Progenitor cell of endocrine pancreas (in vitro differentiated cells): Measurements from ENCODE around the gene RNF6. TPM values are rescaled to one million over a fixed set of nuclear protein-coding genes. Genes with fewer than 3 reads are reported as not detected.
A peak's percentile ranks its signal among the peaks of the same experiment; 100 is the strongest.

Source experiments
- DNase-seq: peaks from one replicate; pipeline ENCODE4 v3.0.0; 2021; ENCODE audit warnings: low spot score; ENCODE audit not compliant: unreplicated experiment
- H3K27ac Mint-ChIP-seq: 2 replicates; pipeline ENCODE4 v1.8.0; 2021; ENCODE audit warnings: mild to moderate bottlenecking, moderate library complexity, mixed read lengths
- H3K27me3 Mint-ChIP-seq: 2 replicates; pipeline ENCODE4 v1.8.0; 2021; ENCODE audit warnings: mixed read lengths
- H3K36me3 Mint-ChIP-seq: 2 replicates; pipeline ENCODE4 v1.8.0; 2022; ENCODE audit warnings: mixed read lengths; ENCODE audit not compliant: insufficient read depth
- H3K4me1 Mint-ChIP-seq: 2 replicates; pipeline ENCODE4 v1.8.0; 2021; ENCODE audit warnings: low read depth, mixed read lengths
- H3K4me3 Mint-ChIP-seq: 2 replicates; pipeline ENCODE4 v1.8.0; 2021; ENCODE audit warnings: low read depth, mild to moderate bottlenecking, moderate library complexity, mixed read lengths
- H3K9me3 Mint-ChIP-seq: 2 replicates; pipeline ENCODE4 v1.8.0; 2021; ENCODE audit warnings: low read depth, mixed read lengths
- total RNA-seq: library from RNA; stranded (reverse); gene quantifications from 2 replicates; pipeline ENCODE4 v1.2.1, GENCODE V29; 2021
- TF ChIP-seq, protein P1 (sequence below): fragments of 200-600 bp; sonication (generic); IDR thresholded peaks from one replicate; pipeline ENCODE4 v1.5.0; 2021; ENCODE audit warnings: antibody characterized with exemption, mild to moderate bottlenecking; ENCODE audit not compliant: unreplicated experiment

The RNF6 gene
- total RNA-seq, 1 donor from 2014 or later: 22.5 TPM

DNA sequence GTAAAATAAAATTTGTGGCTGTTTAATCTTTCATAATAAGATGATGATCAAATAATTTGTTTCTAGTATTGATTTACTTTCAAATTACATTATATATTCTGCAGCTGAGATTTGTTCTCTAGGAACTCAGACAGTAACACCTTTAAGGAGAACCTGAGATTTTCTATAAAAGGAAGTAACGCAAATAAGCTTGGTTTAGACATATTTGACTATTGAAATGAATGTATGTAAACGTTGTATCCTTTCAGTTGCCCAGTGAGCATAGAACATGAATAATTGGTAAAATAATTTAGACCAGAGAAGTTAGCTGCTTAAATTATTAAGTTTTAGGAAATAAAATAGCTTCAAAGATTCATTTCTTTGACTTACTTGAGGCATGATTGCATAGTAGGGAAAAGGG, 34.9 kb upstream of the RNF6 start:
- TF ChIP-seq, protein P1, sequence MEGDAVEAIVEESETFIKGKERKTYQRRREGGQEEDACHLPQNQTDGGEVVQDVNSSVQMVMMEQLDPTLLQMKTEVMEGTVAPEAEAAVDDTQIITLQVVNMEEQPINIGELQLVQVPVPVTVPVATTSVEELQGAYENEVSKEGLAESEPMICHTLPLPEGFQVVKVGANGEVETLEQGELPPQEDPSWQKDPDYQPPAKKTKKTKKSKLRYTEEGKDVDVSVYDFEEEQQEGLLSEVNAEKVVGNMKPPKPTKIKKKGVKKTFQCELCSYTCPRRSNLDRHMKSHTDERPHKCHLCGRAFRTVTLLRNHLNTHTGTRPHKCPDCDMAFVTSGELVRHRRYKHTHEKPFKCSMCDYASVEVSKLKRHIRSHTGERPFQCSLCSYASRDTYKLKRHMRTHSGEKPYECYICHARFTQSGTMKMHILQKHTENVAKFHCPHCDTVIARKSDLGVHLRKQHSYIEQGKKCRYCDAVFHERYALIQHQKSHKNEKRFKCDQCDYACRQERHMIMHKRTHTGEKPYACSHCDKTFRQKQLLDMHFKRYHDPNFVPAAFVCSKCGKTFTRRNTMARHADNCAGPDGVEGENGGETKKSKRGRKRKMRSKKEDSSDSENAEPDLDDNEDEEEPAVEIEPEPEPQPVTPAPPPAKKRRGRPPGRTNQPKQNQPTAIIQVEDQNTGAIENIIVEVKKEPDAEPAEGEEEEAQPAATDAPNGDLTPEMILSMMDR: no peak
- no peak overlapping the region for H3K4me3 Mint-ChIP-seq
- H3K36me3 Mint-ChIP-seq: no peaks in the 10 kb centered on the region
- DNase-seq: no peak
- peaks cover 44% of the 10 kb centered on the region for H3K4me1 Mint-ChIP-seq
- no peak overlapping the region for H3K27ac Mint-ChIP-seq
- H3K27me3 Mint-ChIP-seq: no peaks in the 10 kb centered on the region
- H3K9me3 Mint-ChIP-seq: peaks cover under 1% of the 10 kb centered on the region

DNA sequence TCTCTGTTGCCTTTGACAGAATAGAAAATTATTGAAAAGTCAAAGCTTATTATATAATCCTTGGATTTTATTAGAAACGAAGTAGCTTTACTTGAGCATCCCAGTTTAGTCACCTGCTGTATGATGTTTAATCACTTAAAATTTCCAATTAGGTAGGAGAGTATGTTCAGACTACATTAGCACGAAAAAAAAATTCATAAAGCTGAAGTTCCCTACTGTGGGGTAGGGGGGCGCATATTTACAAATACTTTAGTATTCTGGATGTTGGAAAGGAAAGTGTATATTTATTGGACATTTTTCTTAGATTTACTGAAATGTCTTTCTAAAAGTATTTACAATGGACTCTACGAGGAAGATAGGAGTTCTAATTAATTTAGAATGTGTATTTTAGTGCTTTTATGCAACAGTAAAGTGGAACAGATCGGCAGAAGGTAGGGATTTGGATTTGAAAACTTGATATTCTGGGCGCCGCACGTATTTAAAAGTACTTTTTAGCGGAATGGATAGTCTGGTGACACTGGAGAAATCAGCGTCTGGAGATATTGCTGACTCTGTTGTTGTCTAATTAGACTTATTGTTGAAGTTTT, 33.7 kb upstream of the RNF6 start:
- no peak overlapping the region for H3K27ac Mint-ChIP-seq
- H3K4me1 Mint-ChIP-seq: peaks cover 43% of the 10 kb centered on the region
- H3K4me3 Mint-ChIP-seq: peak overlapping the region; percentile 94
- TF ChIP-seq, protein P1: peak; percentile 43
- no peak for DNase-seq
- H3K36me3 Mint-ChIP-seq: no peaks in the 10 kb centered on the region
- H3K27me3 Mint-ChIP-seq: no peaks in the 10 kb centered on the region
- no peaks in the 10 kb centered on the region for H3K9me3 Mint-ChIP-seq

DNA sequence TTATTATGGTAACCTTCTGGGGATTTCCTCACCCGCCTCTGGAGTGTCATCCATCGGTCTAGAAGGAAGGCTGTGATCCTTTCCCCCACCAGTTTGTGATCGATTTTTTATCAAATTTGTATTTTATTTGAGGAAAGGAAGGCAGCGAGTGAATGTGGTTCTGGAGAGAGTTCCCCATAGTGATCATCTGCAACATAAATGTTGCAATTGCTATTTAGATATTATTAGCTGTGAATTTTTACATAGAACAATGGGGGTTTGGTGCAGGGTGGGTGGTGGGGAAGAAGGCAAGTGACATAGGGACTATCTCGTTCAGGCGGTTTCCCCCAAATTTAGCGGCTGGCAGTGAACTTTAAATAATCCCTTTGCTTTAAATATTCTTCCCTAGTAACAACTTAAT, 33.0 kb upstream of the RNF6 start:
- H3K27me3 Mint-ChIP-seq: no peaks in the 10 kb centered on the region
- peak overlapping the region; percentile 94 for H3K4me3 Mint-ChIP-seq
- H3K4me1 Mint-ChIP-seq: peaks cover 37% of the 10 kb centered on the region
- TF ChIP-seq, protein P1: no peak
- H3K36me3 Mint-ChIP-seq: no peaks in the 10 kb centered on the region
- H3K9me3 Mint-ChIP-seq: no peaks in the 10 kb centered on the region
- H3K27ac Mint-ChIP-seq: peak overlapping the region; percentile 94
- no peak for DNase-seq

DNA sequence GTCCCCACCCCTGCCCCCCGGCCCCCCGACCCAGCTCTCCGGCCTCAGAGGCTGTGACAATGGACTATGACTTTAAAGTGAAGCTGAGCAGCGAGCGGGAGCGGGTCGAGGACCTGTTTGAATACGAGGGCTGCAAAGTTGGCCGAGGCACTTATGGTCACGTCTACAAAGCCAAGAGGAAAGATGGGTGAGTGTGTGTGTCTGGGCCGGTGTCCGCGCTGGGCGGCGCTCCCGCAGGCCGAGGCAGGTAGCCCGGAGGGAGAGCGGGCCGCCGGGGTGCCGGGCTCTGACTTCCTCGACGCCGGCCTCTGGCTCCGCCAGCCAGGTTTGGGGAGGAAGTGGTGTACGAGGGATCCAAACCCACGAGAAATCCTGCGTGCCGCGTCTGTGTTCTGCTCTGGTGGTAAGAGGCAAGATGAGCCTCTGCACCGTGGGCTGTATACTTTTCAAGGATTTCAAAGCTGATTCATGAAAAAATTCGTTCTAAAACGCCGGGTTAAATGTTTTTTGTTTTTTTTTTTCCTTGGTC, 32.5 kb upstream of the RNF6 start:
- peak overlapping the region; percentile 94 for H3K4me3 Mint-ChIP-seq
- no peaks in the 10 kb centered on the region for H3K27me3 Mint-ChIP-seq
- TF ChIP-seq, protein P1: no peak
- peaks cover 34% of the 10 kb centered on the region for H3K4me1 Mint-ChIP-seq
- peak; percentile 35 for DNase-seq
- H3K27ac Mint-ChIP-seq: peak overlapping the region; percentile 94
- H3K9me3 Mint-ChIP-seq: no peaks in the 10 kb centered on the region
- H3K36me3 Mint-ChIP-seq: no peaks in the 10 kb centered on the region

DNA sequence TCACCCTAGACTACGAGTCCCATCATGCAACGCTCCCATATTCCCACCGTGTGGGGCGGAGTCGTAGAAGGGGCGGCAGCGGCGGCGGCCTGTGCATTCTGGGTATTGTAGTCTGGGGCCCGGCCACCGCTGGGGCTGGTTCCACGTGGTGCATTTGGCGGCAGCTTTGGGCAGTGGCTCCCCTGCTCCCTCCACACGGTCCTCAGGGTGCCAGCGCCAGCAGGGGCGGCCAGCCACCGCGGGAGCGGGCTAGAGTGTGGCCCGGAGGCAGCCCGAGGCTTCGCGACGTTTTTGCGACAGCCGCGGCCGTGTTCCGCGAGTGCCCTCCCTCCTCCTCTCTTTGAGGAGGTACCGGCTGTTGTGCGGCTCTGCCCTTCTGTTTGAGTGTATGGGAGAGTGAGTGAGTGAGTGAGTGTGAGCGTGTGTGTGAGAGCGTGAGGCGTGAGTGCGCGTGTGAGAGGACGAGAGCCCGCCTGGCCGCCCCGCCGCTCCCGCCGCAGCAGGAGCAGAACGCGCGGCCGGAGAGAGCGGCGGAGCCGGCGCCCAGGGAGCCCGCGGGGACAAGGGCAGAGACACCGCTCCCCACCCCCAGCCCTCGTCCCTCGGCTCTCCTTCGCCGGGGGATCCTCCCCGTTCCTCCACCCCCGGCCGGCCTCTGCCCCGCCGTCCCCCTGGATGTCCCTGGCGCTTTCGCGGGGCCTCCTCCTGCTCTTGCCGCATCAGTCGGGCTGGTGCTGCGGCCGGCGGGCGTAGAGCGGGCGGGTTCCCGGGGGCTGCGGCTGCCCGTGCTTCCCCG, 31.9 kb upstream of the RNF6 start, which contains the start of gene CDK8:
CDK8 (plus strand) TSS at position 343 of the 796 bp plus-strand sequence. CDS start 513 bp downstream, outside the sequence.
- H3K36me3 Mint-ChIP-seq: no peaks in the 10 kb centered on the region
- peaks cover 32% of the 10 kb centered on the region for H3K4me1 Mint-ChIP-seq
- peak within 1 kb of the TSS; percentile 94 for H3K4me3 Mint-ChIP-seq
- peak within 1 kb of the TSS; percentile 94 for H3K27ac Mint-ChIP-seq
- peak; percentile 73 for DNase-seq
- H3K27me3 Mint-ChIP-seq: no peaks in the 10 kb centered on the region
- TF ChIP-seq, protein P1: no peak
- H3K9me3 Mint-ChIP-seq: no peaks in the 10 kb centered on the region
